GM18499 (cell line): ENCODE data around the gene ARHGEF39.

ENCODE experiments used
- ATAC-seq: cut with Tn5 transposase; IDR thresholded peaks from one replicate; pipeline ENCODE4 v1.9.1; 2021; ENCODE audit warnings: moderate number of reproducible peaks; ENCODE audit not compliant: insufficient read depth, unreplicated experiment

ARHGEF39 gene

GRCh38 chr9:35679091-35679490 is 14.1 kb upstream of the ARHGEF39 start:
- no peak for ATAC-seq

- ATAC-seq: no peak
Measured at GRCh38 chr9:35675732-35676392, 10.9 kb upstream of the ARHGEF39 start.

DNA sequence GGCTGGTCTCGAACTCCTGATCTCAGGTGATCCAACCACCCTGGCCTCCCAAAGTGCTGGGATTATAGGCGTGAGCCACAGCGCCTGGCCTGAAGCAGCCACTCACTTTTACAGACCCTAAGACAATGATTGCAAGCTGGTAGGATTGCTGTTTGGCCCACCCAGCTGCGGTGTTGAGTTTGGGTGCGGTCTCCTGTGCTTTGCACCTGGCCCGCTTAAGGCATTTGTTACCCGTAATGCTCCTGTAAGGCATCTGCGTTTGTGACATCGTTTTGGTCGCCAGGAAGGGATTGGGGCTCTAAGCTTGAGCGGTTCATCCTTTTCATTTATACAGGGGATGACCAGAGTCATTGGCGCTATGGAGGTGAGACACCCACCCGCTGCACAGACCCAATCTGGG is 10.2 kb upstream of the ARHGEF39 start:
- no peak for ATAC-seq

DNA sequence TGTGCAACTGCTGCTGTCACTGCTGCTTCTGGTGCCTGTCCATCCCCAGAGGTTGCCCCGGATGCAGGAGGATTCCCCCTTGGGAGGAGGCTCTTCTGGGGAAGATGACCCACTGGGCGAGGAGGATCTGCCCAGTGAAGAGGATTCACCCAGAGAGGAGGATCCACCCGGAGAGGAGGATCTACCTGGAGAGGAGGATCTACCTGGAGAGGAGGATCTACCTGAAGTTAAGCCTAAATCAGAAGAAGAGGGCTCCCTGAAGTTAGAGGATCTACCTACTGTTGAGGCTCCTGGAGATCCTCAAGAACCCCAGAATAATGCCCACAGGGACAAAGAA is 9.0 kb upstream of the ARHGEF39 start:
- no peak for ATAC-seq

GRCh38 chr9:35673132-35674024 is 8.4 kb upstream of the ARHGEF39 start, which contains the start of gene CA9:
CA9 (plus strand) TSS chr9:35673928; CDS start chr9:35673960, 32 bp downstream.
- no peak for ATAC-seq

GRCh38 chr9:35669331-35670145 is 4.5 kb upstream of the ARHGEF39 start:
- no peak for ATAC-seq

- ATAC-seq: no peak
Measured at GRCh38 chr9:35667939-35668338, 2.9 kb upstream of the ARHGEF39 start.

DNA sequence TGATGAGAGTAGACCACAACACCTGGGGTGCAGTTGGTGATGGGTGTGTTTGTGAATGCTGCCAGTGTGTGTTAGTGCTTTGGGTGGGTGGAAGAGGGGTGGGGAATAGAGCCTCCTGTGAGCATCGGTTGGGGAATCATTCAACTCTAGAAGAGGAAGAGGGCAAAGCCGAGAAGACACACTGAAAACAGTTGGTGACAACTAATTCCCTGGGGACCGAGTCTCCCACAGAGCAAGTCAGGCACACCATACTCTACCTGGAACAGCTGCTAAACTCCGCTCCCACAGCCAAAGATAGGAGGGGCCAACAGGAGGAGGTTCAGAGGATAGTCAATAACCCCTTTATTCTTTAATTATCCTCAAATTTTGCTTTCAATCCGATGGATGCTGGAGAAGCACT is 1.6 kb upstream of the ARHGEF39 start:
- ATAC-seq: no peak

DNA sequence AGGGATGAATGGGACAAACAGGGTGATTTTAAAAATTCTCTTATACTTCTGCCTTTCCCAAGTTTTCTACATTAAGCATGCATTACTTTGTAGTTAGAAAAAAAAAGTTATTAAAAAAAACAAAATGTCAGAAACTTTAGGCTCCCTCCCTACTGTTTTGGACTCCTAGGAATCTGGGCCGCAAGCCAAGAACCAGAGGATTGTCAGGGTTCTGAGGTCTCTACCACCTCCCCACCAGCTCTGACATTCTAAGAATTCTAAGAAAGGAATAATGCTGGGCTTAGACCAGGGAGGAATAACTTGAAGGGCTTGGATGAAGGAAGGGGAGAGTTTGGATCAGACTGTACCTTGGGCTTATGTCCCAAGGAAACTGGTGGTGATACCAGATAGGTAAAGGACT is 1.1 kb upstream of the ARHGEF39 start:
- no peak for ATAC-seq

DNA sequence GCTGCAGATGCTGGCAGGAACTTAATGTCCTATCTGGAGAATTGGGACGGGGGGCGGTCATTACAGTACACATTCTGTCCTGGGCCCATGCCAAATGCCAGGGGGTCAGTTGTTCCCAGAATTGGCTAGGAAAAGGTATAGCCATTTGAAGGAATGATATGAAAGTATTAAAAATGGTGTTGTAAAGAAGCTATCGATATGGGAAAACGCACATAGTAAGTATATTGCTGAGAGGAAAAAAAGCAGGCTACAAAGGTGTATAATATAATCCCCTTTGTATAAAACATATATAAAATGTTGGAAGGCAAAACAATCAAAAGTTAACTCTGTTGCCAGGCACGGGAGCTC is 450 bp upstream of the ARHGEF39 start:
- ATAC-seq: no peak

DNA sequence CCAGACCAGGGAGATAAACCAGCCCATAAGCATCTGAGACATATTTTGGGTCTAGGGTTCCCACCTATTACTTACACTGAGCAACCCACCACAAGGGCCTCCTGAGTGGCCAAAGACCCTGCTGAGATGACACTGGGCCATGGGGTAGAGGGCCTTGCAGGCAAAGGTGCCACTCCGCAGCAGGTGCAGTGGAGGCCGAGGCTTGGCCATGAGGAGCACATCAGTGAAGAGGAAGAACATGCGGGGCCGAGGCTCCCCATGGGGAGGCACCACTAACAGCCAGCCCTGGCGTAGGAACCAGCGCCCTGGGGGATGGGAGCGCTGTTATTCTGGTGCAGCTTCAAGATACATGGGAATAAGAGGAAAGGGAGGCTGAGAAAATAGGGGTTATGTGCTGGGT is 2.6 kb downstream of the ARHGEF39 start:
- ATAC-seq: no peak

DNA sequence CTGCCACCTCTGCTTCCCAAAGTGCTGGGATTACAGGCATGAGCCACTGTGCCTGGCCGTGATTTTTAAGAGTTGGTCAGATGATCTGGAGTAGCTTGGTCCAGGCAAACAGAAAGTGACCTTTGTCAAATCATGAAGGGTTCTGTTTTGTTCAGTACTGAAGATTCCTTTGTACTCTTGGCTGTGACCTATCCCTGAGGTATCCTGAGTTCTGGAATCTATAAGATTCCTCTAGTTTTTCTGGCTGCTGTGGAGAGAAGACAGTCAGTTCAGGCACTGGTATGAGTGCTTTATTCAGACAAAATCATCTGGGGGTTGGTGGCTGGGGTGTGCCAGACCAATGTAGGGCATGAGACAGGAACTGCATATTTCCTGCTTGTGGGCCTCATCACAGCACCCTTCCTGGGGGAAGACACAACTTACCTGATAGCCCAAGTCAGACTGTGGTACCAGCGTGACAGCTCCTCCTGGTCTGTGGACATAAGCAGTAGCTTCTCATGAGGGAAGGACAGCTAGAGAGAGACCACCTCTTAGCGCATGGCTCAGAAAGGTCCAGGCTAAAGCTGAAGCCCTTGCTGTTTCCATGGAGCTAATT is 3.1 kb downstream of the ARHGEF39 start:
- ATAC-seq: no peak

DNA sequence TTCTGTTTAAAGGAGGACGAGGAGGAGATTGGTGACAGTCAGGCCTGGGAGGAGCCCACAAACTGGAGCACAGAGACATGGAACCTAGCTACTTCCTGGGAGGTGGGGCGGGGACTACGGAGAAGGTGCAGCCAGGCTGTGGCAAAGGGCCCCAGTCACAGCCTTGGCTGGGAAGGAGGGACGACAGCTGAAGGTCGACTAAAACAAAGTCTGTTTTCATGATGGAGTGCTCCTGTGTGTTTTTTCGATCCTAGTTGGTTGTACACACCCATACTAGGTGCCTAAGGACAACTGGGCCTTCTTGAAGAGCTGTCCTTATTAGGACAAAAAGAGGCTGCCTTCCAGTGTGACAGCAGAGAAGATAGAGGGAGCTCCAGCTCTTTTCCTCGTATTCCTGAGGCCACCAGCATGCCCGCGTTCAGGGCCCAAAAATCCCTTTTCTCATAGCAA is 4.0 kb downstream of the ARHGEF39 start:
- ATAC-seq: no peak

GRCh38 chr9:35659340-35659739 is 5.7 kb downstream of the ARHGEF39 start:
- no peak for ATAC-seq

GRCh38 chr9:35658968-35659220 is 6.1 kb downstream of the ARHGEF39 start:
- no peak for ATAC-seq

GRCh38 chr9:35658137-35658967 is 6.6 kb downstream of the ARHGEF39 start, which contains the start of gene CCDC107:
CCDC107 (plus strand) TSS chr9:35658292; CDS start chr9:35658380, 88 bp downstream.
- peak; percentile 31 for ATAC-seq

DNA sequence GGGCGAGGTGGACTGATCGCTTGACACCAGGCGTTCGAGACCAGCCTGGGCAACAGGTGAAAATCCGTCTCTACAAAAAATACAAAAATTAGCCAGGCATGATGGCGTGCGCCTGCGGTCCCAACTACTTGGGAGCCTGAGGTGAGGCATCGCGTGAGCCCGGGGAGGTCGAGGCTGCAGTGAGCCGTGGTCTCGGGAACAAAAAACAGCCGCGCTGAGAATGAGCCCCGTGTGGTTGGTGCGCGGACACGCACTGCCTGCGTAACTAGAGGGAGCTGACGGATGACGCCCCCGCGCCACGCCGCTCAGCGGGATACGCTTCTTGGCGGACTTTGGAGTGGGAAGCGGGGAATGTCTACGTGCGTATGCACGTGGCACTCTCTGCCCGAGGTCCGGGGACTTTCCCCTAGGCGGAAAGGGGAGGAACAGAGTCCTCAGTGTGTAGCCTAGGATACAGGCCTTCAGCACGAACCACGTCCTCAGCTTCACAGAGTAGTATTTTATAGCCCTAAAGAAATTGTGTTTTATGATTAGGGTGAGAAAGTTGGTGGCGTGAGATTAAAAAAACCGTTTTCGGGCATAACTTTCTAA is 7.4 kb downstream of the ARHGEF39 start, which contains the start of gene RMRP:
RMRP (minus strand) TSS at position 474 of the 591 bp plus-strand sequence.
- peak; percentile 85 for ATAC-seq

- no peak for ATAC-seq
Measured at GRCh38 chr9:35656831-35657545, 8.0 kb downstream of the ARHGEF39 start.

GRCh38 chr9:35656348-35656747 is 8.6 kb downstream of the ARHGEF39 start:
- ATAC-seq: no peak
